HG03378 (cell line): ENCODE results near the gene GRIK1.

ENCODE experiments used
- ATAC-seq: cut with Tn5 transposase; IDR thresholded peaks from one replicate; pipeline ENCODE4 v1.9.1; 2021; ENCODE audit warnings: mild to moderate bottlenecking, moderate library complexity; ENCODE audit not compliant: unreplicated experiment

Gene GRIK1

GRCh38 chr21:29788752-29789151, 151.0 kb downstream of the GRIK1 start:
- ATAC-seq, result no peak

GRCh38 chr21:29787361-29787909, 152.4 kb downstream of the GRIK1 start:
- no peak for ATAC-seq

DNA sequence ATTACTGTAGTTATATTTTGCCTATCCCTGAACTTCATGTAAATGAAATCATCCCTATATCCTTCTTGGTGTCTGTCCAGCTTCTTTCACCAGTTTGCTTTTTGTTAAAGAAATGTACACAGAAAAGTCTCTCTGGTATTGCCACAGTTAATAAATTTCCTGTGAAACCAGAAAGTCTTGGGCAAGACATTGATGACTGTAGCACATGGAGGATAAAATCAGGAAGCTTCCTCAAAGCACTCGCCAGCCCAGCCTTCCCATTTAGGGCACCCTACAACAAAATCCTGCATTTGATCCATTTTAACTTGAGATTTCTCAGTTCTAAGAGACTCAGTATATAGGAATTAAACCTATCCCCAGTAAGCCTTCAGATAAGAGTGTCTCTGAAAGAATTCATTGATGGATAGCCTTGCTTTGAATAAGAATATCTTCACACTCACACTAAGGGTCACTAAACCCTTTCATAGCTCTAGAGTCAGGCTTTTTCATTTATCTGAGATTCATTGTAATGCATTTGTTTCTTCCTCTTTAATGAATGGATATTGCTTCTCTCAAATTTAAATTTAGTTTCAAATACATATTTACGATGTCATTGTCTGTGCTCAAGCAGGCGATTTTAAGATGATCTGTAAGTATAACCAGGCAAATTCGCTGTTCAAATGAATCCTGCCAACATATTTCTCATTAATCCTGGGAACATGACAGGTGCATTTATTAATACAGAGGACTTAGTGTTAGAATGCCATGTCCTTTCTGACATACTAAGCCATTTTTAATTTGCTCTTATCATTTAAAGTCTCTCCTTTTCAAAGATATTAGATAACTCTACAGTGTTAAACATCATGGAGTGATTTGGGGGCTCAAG, 153.1 kb downstream of the GRIK1 start:
- no peak for ATAC-seq

DNA sequence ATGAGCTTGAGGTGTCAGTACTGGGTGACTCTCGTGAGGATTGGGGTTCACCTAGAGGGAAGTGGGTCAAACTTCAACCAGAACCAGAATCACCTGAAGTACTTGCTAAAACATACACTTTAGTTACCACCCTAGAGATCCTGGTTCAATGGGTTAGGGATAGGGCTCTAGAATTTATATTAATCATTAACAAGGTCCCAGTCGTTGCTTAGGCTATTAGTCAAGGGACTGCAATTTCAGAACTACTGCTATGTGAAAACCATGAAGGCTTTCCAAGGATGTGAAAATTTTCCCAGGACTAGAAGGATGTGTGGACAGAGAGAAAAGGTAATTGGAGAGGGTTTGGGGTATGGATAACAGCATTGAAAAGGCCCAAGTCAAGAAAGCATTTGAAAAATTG, 162.6 kb downstream of the GRIK1 start:
- no peak for ATAC-seq

DNA sequence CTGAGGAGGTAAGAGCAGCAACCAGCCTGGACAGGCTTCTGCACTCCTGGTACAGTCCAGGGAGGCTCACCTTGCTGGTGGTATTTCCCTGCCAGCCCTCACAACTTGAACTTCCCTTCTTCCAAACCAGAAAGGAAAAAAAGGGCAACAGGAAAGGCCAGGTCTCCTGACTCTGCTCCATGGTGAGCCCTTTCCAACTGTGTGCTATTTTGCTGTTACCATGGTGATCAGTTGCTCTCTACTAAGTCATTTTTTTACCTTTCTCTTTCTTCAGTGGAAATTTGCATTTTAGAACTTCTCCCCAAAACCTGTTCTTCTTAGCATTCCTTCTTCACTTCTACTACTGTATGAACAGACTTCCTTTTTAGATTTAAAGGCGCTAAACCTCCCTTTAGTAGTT, 164.3 kb downstream of the GRIK1 start:
- no peak for ATAC-seq

- ATAC-seq, result no peak
Measured at GRCh38 chr21:29771491-29772066, 168.2 kb downstream of the GRIK1 start.

DNA sequence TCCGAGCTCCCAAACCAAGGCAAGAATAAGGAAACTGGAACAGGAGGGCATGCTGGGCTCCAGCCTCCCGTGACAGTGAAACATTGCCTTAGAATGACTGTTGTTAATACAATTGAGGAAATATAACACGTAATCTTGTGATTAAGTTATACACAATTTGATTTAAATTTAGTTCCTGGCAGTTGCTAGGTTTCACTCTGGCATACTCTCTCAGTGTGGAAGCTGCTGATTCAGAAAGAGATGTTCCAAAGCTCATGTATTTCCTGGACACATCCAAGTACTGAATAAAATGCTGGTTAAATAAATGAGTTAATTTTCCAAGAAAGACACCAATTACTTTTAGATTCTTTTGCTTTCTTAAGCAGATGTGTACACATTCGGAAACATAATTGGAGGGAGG, 176.1 kb downstream of the GRIK1 start:
- ATAC-seq, result no peak

GRCh38 chr21:29762570-29763082, 177.2 kb downstream of the GRIK1 start:
- no peak for ATAC-seq

DNA sequence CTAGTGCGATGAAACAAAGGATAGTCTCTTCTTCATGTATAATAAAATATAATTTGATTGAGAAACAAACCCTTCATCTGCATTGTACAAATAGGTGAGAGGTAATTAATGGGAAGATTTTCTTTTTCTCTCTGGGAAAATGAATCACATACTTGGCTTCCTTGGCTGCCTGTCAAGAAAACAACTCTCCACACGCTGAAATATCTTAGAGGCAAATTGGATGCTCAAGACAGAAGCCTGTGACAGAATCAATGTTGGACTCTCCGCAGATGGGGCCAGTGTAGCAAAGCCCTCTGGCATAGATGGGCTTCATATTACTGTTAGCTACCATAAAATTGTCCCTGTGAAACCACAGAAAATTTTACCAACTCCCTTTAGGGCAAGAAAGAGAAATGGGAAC, 186.6 kb downstream of the GRIK1 start:
- ATAC-seq, result no peak

- ATAC-seq, result no peak
Measured at GRCh38 chr21:29751473-29752185, 188.2 kb downstream of the GRIK1 start.

- ATAC-seq, result no peak
Measured at GRCh38 chr21:29749957-29750356, 189.8 kb downstream of the GRIK1 start.

DNA sequence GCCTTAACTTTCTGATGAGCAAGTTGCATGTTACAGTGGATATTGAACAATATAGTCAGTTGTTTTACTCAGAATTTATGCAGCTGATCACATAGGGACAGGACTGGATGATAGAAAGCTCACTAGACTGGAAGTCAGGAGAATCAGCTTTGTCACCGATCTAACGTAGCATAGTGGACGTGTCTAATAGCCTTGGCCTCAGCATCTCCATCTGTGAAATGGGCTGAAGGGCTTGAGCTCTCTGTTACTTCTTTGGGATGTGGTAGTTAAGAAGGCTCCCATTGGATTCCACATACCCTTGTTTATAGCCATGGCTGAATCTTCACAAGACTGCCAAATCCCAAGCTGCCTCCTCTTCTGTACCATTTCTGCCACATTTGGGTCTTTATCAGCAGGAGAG, 190.6 kb downstream of the GRIK1 start:
- ATAC-seq, result no peak

DNA sequence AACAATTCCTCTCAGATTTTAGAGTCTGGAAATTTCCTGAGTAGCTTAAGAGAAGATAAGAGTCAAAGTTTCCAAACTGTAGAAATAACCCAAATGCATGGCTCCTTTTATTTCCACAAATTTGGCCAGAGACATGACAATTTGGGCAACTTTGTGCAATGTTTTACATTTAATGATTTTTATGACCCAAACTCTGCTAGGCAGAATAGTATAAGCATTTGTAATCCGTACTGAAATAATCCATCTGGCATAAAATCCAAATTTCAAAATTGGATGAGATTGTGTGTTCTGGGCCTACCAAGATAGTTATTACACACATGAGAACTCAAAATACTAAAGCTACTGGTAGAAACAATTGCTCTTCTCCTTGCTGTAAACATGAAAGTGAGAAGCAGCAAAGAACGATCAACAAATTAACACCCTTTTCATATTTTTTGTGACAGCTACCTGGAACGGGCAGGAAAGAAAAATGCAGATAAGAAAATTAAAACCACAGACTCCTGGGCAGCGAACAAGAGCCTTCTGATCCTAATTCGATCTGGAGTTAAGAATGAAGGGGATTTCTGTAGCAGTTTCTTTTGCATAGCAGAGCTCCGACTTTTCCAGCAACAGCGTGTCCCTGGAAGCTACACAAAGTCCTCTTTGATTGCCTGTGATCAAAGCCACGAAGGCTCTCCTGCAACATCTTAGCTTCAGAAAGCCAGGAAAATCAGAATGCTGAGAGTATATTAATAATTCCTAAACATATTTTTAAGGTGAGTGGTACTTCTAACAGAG, 191.2 kb downstream of the GRIK1 start:
- ATAC-seq, result no peak

DNA sequence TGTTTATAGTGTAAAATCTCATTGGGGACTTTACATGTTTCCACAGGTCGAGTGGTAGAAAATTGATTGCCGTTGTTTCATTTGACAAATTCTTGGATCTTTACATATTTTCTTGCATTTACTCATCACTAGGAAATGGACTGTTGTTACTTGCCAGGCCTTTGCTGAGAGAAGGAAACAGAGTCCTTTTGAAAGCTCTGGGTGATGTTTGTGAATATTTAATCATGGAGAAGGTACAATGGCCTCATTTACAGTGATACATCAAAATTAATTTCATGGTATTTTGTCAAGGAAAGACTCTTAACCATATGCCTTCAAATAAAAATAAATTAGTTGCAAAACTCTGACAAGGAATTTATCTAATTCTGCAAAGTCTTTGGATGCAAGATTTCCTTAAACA, 198.0 kb downstream of the GRIK1 start:
- no peak for ATAC-seq

GRCh38 chr21:29739176-29739575, 200.6 kb downstream of the GRIK1 start:
- no peak for ATAC-seq

GRCh38 chr21:29738730-29739129, 201.1 kb downstream of the GRIK1 start:
- ATAC-seq, result no peak

GRCh38 chr21:29737186-29737585, 202.6 kb downstream of the GRIK1 start:
- ATAC-seq, result no peak

DNA sequence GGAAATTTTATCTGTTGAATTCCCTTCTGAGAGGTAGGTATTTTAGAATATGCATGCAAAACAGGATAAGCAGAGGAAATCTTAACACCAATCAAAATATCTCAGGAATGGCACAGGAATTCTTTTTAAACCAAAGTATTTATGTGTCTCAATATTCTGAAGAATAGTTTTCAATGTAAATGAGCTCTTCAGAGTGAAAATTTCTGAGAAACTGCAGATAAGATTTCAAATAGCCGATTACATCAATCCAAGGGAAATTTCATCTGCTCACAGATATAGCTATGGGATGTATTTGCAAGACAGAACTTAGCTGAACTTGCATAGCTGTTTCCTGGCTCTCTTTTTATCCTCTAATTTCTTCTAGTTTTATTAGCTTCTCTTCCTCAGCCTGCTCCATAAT, 209.5 kb downstream of the GRIK1 start:
- no peak for ATAC-seq

GRCh38 chr21:29726044-29726443, 213.8 kb downstream of the GRIK1 start:
- ATAC-seq, result no peak

- no peak for ATAC-seq
Measured at GRCh38 chr21:29725025-29725736, 214.6 kb downstream of the GRIK1 start.
